HG03196 (cell line): ENCODE data around the gene ARHGAP30.

Source experiments
- ATAC-seq: cut with Tn5 transposase; IDR thresholded peaks from one replicate; pipeline ENCODE4 v1.9.1; 2021; ENCODE audit not compliant: unreplicated experiment

The ARHGAP30 gene

DNA sequence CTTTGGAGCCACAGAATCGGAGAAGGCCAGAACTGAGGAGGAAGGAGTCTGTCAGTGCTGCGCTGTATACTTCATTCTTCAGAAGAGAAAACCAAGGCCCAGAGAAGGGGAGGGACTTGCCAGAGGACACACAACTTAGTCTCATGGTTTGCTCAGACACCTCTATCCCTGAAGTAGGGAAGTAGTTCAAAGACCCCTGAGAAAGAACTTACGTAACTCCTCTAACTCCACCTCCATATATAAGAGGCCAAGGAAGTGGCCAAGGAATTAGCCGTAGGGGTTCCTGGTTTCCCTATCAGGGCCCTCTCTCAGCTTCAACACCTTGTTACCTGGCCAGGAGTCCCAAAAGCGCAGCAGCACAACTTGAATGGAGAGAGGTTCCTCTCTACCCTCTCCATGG, 20.2 kb upstream of the ARHGAP30 start:
- ATAC-seq: no peak

DNA sequence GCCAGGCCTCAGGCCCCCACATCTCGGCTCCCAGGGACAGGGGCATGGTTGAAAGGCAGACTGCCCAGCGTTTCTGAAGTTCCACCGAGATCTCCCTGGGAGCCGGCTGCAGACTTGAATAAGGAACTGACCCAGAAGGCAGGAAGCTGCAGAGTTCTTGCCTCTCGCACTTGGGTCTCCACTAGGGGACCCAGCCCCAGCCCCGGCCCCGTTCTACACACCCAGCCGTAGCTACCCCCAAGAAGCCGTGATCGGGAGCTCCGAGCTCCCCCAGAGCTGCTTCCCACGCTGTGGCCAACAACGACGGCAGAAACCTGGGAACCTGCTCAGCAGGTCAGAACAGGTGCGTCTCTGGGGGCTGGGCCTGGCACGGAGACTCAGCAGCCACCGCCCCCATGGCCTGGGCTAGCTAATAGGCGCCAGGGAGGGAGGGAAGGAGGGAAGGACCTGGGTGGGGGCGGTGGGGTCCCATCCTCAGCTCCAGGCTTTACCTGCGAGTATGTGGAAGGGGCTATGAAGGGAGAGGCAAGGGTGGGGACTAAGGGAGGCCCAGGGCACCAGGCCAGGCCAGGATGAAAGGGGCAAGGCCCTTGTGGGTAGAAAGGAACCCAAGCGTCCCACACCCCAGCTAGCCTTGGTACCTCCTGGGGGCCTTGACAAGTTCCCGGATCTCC, 19.7 kb upstream of the ARHGAP30 start, which contains the start of gene NECTIN4:
Gene NECTIN4 (minus strand): TSS at position 308 of the 674 bp plus-strand sequence. CDS start 262 bp downstream, at position 46.
- no peak for ATAC-seq

DNA sequence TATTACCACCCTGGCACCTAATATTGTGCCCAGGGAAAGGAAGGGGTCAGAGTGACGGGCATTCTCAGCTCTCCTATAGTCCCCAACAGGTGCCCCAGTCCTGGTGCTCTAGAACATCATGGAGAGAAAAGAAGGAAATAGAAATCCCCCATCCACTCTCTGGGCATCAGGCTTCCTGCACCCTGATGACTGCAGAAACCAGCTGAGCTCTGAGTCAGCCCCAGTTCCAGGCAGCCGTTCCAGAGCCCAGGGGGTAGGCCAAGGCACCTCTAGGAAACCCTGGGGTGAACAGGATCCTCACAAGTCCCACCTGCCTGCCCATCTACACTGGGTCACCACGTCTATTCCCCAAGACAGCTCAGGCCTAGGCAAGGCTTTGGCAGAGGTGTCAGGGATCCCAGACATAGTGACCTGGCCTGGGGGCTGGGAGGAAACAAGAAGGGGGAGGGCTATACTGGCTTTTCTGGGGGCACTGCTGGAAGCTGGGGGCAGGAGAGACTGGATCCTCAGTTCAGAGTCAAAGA, 19.0 kb upstream of the ARHGAP30 start:
- no peak for ATAC-seq

DNA sequence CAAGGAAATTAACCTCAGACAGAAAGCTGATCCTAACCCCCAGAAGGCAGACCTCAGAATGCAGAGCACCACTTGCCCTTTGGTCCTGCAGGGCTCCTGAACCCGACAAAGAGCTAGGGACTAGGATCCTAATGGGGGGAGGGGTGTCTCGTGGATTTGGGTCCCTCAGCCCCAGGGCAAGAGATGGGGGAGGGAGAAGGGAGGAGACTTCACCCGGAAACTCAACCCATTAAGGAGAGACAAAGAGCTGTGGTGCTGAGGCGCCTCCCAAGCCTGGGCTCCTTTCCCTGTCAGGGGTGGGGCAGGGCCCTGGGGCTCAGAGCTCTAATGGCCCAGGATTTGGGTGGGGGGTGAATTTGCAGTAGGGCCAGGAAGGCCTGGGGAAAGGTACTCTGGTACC, 16.8 kb upstream of the ARHGAP30 start:
- ATAC-seq: no peak

DNA sequence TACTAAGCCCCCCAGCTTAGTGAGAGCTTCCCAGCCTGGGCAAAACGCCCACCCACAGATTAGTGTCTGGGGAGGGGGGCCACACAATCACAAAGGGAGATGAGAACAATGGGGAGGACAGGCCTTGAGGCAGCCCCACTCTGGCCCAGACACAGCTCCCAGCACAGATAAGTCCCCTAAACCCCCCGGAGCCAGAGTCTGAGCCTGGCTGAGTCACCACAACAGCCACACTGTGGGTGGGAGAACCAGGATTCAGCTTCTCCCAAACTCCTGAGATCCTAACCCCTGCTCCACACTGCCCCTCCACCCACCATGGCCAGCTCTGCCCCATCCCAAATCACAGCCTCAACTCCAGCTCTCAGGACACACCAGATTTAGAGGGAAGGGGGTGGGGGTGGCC, 15.5 kb upstream of the ARHGAP30 start:
- ATAC-seq: no peak

DNA sequence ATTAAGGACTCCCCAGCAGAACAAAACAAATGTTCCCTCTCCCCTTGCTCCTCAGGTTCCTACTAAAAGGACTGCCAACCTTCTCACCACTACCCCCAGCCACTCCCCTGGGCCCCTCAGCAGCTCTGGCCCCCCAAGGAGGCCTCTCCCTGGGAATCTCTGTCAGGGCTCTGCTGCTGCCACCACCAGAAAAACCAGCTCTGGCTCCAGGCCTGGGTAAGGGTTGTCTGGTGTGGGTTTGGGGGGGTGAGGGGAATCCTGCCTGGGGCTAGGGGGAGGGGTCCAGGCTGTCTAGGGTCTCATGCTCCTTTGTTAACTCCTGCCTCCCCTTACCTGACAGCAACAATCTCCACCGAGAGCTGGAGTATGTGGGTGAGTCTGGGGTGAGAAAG, 14.9 kb upstream of the ARHGAP30 start:
- ATAC-seq: no peak

DNA sequence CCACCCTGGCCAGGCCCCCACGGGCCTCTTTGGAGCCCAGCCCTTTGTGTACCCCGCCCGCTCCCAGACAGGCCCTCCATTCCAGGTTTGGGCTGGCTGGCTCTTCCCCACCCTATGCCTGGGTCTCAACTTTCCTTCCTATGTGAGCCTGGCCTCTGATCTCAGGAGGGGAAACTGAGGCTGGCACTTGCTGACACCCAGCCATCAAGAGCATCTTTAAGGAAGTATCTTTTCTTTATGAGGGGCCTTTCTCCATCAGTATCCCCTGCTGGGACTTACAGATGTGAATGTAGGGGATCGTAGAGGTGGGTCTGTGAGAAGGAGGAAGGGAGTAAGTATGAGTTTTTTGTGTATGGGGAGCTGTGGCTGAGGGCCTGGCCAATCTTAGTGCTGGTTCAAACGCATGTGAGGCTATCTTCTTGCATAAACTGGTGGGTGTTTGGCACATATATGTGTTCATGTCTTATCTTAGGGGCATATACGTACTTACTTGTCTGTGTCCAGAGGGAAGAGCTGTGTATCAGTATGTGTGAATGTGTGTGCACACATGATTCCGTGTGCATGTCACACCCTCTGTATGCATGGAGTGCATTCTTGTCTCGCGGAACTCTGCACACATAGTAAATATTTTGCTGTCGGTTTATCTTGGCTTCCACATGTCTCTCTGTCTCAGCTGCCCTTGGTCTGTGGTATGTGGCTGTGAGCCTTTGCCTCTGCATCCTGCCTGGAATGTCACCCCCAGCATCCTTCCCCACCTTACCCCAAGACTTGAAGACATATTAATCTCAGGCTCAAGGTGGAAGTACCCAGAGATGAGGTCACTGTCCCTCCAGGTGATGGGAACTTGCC, 14.3 kb upstream of the ARHGAP30 start:
- no peak for ATAC-seq

DNA sequence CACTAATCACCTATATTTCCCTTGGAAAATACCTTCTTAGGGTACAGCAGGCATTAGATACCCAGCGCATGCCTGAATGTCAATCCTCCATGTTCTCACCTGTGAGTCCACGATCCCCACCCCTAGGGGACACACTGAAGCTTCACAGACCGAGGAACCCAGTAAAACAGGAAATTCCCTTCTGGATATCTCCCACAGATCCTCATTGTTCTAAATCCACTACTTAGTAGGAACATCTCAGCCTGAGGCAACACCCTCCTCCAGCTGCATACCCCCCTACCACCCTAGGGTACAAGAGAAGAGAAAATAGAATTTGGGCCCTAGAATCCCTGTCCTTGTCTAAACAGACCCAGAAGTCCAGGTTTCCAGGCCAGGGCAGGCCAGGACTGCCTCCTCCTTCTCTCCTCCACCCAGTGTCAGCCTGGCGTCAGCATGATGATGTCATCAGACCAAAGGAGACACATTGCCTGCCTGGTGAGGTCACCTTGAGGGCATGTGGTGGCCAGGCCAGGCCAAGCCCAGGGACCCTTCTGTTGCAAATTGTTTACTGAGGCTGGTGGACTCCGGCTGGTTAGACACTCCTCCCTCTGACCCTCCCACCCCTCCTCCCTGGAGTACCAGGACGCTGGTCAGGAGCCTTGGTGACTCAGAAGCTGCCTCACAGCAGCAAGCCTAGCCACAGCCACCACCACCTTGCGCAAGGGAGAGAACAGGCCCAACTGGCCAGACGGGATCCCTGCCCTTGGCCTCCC, 13.5 kb upstream of the ARHGAP30 start:
- ATAC-seq: no peak

DNA sequence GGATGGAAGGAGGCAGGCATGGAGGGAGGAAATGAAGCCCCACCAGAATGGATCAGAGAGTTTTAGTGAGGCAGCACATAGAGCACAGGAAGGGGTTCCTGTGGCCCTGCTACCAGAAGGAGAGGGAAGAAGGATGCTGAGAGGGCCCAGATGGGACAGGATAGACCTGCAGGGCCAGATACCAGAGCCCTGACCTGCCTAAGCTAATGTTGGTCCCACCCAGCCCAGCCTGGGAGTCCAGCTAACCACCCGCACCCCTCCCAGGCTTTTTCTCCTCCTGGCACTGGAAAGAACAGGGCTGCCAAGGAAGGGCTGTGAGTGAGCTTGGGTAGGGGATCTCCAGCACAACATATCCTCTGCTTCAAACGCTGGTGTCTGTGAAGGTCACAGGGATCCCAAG, 12.8 kb upstream of the ARHGAP30 start:
- ATAC-seq: no peak

DNA sequence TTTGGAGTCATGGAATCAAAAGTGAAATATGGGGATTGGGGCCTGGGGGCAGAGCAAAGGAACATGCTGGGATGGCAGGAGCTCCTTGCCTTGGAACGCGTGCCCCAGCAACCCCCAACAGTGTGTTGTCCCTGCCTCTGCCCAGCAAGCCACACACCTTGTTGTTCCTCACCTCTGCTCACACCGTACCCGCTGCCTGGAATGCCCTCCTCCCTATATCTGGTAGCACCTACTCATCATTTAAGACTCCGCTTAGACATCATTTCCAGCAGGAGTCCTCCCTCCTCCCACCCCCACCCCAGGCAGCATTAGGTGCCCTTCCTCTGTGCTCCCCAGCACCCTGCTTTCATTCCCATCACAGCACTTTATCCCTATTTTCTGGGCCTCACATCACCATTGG, 11.8 kb upstream of the ARHGAP30 start:
- no peak for ATAC-seq

DNA sequence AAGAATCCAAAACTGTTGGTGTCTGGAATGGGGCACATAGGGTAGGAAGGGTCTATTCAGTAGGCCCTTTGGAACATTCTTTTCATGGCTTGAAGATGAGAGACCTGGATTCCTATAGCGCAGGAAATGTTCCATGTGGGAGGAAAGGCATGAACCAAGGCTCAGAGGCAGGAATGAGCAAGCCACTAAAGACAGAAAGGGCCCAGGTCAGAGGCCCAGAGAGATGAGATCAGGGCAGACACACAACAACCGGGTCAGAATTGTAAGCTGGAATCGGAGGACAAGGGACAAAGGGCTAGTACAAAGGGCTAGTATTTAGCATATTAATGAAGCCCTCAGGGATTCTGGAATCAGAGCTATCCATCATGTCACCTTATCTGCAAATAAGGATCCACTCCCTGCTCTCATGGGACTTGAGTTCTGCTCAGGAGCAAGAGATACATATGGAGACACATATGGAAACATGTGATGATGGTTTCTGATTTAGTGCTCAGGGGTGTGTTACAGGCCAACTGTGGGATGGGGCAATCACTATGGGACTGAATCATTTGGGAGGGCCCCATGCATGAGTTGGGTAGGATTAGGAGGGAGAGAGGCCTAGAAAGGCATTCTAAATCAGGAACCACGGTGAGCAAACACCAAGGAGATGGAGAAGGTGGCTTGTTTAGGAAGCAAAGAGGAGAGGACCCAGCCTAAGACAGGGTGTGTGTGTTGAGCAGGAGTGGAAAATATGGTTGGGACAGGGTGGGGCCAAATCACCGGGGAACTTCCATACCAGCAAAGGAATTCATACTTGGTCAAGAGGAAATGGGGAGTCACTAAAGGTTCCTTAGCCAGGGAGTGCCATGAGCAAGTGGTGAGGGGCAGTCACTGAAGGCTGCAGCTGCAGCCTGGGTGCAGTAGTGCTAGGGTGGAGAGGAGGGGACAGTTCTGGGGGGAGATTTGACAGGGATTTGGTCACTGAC, 11.0 kb upstream of the ARHGAP30 start:
- no peak for ATAC-seq

DNA sequence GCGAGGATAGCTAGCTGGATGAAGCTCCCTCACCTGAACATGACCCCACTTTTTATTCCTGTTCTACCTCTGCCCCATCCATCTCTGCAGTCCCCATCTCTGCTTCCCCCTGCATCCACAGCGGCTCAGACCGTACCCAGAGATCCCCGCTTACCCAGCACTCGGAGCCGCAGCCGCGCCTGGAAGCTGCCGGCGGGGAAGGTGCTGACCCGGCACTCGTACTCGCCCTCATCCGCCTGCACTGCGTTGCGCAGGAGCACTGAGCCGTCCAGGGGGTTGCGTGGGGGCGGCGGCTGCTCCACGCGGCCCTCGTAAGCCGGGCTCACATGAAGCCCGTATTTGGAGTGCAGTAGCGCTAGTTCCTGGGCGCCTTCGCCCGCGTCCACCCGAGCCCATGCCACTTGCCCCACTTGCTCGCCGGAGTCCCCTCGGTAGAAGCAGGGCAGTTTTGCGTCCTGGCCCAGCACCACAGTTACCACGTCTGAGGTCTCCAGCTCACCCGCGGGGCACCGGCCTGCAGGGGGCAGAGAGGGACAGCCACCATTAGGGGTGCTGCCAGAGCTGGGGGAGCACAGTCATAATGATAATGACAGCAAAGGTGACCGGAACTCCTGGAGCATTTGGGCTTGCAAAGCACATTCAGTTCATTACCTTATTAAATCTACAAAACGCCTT, 9.9 kb upstream of the ARHGAP30 start:
- no peak for ATAC-seq

DNA sequence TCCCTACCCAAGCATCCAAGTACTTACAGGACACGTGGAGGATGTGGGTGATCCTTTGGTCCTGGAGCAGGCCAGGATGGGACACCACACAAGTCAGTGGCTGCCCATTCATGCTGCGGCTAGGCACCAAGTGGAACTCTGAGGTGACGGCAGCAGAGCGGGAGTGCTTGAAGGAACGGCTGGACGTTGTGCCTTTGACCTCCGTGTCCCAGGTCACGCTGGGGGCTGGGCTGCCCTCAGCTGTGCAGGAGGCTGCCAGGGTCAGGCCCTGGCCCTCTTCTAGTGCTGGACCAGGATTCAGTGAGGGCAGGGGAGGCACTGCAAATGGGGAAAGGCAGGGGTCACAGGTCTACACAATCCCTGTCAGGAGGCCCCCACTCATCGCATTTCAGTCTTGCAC, 7.7 kb upstream of the ARHGAP30 start:
- no peak for ATAC-seq

DNA sequence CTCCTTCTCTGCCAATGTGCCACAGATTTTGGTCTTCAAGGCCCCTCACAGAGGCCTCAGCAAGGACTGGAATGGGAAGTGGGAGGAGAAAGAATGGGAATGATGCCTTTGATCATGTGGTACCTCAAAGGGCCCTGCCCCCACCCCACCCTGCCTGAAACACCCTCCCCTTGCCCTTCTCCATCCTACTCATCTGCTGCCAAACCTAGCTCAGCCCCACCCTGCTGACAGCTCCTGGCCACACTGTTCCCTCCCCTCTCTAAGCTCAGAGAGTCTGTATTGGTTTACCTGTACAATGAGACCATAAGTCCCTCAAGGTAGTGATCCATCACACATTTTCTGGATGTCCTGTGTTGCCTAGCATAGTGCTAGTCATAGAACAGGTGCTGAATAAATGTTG, 6.7 kb upstream of the ARHGAP30 start:
- ATAC-seq: no peak

DNA sequence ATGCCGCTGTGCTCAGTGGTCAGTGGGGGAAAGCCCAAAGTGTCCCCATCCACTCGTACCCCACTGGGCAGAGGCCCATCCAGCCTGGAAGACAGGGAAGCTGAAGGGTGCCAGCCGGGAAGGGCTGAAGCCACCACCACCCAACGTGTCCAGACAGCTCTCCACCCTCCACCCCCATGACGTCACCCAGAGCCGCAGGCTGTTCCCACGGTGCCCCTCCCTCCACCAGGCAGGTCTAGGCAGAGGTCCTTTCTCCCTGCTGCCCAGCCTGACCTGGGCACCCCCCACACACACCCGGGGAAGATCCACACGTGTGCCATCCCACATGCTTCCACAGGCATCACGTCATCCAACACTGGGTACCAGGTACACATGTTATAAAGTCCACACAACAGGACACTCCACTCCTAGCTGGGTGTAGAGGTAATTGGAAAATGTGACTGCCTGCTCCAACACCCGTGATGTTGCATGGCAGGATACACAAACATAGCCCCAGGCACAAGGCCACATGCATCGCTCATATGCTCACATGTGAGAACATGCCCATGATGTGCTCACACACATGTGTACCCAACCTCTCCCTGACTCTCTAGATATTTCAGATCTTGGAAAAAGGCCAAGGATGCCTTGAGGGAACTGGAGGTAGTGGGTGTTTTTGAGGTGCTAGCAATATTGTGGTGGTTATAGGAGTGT, 5.1 kb upstream of the ARHGAP30 start:
- ATAC-seq: no peak

DNA sequence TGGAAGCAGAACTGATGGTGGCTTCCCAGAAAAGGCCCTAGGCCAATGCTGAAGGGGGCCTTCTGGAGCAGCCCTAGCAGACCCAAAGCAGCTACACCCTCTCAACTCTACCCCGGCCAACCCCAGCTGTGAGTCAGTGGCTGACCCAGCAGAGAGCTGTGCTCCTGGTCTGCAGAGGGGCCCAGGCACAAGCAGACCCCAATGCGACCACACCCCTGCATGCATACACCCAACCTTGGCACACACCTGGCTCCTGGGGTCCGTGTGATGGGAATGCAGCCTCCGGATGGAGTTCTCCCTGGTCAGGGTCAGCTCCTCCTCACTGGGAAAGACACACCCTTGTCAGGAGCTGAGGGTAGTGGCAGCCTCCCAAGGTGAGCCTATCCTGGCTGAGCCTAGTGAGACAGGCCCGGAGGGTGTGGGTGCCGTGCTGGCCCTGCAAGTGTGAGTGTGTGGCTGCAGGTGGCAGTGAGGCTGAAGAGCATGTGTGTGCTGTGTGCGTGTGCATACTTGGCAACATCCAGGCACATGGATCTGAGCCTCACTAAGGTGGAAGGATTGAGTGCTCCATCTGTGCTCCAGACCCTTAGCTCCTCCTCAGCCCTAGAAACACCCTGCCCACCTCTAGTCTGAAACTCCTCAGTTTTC, 3.9 kb upstream of the ARHGAP30 start:
- ATAC-seq: no peak

DNA sequence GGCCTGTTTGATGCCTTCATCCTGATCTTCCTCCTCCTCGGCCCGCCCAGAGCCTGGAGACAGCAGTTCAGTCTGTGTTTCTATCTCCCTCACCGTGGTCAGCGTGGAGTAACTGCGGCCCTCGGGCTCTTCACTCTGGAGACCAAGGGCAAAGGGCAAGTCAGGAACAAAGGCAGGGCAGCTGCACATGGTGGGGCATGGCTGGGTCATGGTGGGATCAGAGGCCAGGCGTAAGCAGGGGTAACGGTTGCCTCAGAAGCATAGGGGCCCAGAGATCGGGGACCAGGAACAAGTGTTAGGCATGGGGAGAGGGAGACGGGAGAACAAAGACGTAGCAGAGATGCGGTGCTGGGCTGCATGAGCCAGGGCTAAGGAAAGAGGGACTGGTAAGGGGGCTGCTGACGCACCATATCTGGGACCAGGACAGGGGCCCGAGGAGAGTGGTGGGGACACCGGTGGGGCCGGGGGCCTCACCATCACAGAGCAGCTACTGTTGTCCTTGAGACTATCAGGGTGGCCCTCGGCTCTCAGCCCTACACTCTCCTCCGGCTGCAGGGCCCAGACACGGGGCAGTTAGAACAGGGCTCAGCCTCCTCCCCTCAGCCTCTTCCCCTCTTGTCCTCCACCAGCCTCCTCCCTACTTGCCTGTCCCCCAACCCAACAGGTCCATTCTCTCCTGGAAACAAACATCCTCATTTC, 3.2 kb upstream of the ARHGAP30 start:
- no peak for ATAC-seq

DNA sequence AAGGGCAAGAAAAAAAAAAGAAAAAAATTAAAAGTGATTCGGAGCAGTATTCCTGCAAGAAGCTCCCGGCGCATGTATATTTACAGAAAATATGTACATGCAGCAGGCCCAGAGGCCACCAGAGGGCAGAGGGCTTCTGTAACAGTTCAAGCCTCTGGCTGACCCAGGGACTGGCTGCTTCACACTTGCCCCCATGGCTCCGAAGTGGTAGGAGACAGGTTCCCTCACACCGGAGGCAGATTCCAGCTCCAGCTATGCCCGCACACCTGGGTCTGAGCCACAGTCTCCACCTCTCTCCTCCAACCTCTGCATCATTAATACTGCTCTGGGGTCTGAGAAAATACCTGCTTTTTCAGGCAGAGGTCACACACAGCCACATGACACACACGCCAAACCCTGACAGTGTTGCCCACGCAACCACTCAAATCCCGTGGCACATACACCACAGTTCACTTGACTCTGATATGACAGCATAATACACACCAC, 2.2 kb upstream of the ARHGAP30 start:
- ATAC-seq: no peak
